HG02759 (cell line): Measurements from ENCODE around the gene SLX9.
"Not testable (repeated sequence)": the region's sequence is repeated elsewhere in the genome, so short reads cannot be mapped to it uniquely, and the experiment has no call there.

Experiments
- ATAC-seq: cut with Tn5 transposase; IDR thresholded peaks from one replicate; pipeline ENCODE4 v1.9.1; 2021; ENCODE audit warnings: mild to moderate bottlenecking, moderate library complexity; ENCODE audit not compliant: unreplicated experiment

Gene SLX9

DNA sequence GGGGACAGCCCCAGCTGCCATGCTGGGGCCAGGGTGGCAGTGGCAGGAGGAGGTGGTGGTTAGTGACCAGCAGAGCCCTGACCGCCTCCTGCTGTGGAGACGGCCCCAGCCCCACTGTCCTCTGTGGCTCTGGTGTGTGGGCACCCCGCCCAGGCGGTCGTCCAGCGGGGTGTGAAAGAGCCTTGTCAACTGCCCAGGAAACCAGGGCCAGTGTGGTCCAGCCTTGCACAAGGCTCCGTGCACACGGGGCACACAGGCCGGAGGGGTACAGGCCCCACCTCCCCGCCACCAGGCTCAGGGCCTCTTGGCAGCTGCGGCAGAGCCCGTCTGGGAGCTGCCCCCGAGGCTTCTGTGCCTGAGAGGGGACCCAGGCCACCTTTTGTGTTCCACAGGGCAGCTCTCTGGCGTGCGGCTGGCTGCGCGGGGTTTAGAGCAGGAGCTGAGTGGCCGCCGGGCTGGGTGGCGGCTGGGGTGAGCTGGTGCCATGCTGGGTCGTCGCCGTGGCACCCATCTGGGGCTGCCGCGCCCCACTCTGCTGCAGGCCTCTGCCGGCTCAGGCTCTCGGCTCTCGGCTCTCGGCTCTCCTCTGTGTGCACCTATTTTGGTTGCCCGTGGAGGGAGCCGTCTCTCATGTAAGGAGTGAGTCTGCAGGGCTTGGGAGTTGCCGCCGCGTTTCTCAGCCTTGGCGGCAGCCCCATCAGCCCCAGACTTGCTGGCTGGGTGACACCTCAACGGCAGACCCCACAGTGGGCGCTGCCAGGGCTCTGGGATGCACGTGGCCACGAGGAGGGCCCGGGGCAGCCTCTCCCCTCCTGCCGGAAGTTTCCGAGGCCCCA lies 36.1 kb downstream of the SLX9 start:
- no peak for ATAC-seq

DNA sequence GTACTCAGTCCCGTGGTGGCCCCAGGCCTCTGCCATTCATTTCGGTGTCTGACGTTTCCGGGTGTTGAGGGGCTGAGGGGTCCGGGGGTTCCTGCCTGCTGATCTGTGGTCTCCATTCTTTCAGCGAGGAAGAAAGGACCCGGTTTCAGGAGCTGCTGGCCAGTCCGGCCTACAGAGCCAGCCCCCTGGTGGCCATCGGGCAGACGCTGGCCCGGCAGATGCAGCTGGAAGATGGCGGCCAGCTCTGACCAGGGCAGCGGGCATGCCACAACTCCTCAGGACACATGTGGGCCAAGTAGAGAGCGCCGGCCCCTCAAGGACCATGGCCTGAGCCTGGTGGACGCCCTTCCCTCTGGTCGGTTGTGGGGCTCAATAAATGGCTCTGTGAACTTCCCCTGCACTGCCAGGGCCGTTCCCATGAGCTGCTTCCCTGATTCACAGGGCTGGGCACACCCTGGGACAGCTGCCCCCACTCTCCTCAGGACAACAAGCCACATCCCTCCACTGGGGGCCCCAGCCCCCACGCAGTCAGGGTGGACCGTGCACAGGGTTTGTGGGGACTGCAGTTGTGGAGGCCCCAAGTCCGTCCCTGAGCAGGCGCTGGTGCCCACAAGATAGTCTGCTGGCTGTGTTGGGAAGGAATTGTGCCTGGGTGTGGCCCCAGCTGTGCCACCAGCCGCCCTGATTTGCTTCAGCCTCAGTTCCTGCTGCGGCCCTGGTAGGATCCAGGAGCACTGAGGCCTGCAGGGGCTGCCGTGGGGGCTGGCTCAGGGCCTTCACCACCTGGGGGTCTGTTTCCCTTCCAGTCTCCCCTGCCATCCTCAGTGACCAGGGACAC lies 36.9 kb downstream of the SLX9 start:
- ATAC-seq = not testable (repeated sequence)

- ATAC-seq = no peak
Measured at GRCh38 chr21:44977616-44978340, 37.9 kb downstream of the SLX9 start.

DNA sequence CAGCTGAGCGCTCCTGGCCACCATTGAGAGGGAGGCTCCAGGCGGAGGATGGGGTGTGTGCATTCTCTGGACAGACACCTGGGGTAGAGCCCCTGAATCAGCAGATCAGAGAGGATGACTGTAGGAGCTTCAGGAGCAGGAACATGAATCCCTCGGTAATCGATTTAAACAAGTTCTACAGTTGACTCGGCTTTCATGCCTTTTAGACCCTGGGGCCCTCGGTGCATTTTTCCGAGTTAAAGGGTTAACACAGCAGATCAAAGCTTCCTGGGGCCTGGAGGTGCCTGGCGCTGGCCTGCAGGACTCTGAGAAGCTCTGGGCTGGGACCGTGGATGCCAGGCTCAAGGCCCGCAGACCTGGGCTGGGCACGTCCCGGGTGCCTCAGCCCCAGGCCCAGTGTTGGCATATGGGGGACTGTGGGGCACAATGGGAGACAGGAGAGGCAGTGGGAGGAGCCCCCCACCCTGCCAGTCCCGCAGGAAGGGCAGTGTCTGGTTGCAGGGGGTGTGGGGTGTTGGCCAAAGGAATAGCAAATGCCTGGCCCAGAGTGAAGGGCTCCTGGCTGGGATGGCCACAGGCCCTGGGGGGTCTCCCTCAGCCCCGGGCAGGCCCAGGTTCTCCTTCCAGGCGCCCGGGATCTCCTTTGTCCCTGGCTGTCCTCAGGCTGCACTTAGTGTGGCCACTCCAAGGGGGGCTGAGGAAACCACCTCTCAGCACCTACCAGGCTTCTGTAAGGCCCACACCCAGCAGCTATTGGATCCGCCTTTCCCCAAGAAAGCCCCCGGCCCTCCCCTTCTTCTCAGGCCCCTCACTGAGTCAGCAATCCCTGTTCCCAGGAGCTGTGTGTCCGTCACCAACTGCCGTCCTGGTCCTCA lies 40.1 kb downstream of the SLX9 start:
- ATAC-seq = no peak

GRCh38 chr21:44980562-44981489 lies 41.0 kb downstream of the SLX9 start:
- no peak for ATAC-seq

DNA sequence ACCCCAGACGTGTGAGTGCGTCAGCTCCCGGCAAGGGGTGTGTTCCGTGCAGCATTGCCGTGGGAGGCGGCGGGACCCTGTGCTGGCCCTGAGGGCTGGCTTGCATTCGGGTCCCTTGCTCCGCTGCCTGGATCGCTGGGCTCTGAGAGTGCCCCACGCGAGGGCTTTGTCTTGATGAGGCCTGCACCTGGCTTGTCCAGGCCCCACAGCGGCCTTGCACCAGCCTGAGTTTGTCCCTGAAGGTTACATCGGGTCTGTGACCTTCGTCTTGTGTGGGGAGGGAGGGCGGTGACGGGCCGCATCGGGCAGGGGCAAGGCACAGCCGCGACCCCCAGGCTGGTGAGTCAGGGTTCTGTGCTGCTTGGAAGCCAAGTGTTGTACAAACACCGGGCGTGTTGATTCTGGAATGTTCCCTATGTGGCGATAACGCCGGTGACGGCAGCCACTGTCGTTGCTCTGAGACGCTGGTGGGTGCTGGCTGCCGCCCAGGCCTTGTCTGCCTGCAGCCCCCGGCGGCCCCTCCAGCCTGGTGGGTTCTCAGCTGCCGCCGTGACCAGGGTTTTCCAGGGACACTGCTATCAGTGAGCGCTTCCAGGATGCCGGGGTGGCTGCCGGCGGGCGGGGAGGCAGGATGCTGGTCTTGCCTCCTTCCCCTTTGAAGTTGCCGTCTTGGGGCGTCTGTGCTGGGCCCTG lies 42.9 kb downstream of the SLX9 start:
- no peak for ATAC-seq

- ATAC-seq = no peak
Measured at GRCh38 chr21:44983421-44984206, 43.8 kb downstream of the SLX9 start.

GRCh38 chr21:44984428-44984791 lies 44.6 kb downstream of the SLX9 start:
- no peak for ATAC-seq

DNA sequence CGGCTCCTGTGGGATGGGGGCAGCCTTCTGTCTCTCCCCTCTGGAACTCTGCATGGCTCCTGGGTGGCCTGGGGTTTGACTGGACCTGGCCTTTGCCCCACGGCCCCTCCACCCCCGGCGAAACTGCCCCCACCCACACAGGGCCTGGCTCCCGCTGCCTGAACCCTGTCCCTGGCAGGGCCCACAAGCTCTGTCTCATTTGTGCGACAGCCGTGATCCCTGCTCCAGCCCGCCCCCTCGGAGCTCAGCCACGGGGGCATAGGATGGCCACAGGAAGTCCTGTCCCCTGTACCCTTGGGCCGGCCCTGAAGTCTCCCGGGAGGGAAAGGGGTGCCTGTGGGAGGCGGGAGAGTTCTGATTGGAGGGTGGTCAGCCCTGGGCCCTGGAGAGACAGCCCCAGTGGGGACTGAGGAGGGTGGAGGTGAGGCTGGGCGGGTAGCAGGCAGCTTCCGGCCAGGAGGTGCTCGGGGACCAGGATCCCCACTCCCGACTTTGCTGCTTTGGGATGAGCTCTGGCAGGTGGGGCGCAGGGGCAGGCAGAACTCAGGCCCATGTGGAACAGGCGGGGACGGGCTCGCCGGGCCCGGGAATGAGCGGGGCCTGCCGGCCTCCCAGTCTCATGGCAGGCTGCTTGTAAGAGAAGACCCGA lies 45.1 kb downstream of the SLX9 start:
- no peak for ATAC-seq

GRCh38 chr21:44985441-44986401 lies 45.9 kb downstream of the SLX9 start:
- ATAC-seq = no peak

GRCh38 chr21:44986471-44987291 lies 46.9 kb downstream of the SLX9 start:
- no peak for ATAC-seq

DNA sequence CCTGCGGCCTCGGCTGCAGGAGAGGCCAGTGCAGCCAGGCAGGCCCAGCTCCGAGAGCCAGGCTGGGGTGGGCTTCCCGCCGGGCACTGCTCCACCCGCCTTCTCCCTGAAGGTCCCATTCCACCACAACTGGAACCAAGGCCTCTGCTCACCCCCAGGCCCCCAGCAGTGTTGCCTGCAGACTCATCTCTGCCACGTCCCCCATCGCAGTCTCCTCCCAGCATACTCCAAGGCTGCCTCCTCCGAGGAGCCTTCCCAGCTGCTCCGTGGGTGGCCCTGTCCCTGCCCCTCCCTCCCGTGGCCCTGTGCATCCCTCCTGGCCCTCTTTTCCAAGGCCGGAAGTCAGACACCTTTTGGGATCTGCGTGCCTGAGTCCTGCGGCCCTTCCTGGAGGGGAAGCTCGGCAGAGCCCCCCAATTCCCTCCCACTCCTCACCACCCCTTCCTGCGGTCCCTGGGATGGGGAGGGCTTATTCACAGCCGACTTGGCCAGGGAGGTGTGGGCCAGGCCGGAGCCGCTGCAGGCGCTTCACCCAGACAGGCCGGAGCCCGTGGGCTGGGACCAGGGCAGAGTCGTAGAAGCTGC lies 47.6 kb downstream of the SLX9 start:
- ATAC-seq = no peak

DNA sequence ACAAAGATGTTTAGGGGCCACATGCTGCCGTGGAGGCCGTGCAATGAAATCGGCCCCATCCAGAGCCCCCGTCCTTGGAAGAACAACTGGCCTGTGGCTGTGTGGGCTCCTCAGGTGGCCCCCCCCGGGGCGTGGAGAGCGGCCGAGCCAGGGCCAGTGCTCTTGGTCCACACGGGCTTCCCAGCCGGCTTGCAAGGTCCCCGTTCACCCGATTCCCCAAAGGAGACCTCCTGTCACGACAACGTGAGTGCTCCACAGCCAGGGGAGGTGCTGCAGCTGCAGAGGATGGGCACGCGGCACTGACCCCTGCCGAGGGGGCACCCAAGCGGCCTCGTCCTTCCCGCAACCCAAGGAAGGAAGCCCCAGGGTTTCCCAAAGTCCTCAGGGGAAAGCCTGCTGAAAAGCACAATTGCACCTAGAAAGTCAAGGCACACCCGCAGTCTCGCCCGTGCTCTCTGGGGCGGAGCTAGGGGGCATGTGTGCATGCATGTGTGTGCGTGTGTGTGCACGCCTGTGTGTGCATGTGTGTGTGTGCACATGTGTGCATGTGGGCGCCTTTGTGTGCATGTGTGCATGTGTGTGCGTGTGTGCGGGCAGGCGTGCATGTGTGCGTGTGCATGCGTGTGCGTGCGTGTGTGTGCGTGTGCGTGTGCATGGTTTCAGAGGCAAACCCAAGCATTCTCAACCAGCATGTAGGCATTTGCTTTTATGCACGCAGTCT lies 48.2 kb downstream of the SLX9 start:
- no peak for ATAC-seq
